ENCODE data around the gene OR52A5.
"Not testable (repeated sequence)": the region's sequence is repeated elsewhere in the genome, so short reads cannot be mapped to it uniquely, and the experiment has no call there.

The OR52A5 gene

GRCh38 chr11:5137996-5138395 is at the start of gene OR52A5:
Gene OR52A5, minus strand, starts transcription at chr11:5138356. Its CDS starts 5,714 bp downstream, at chr11:5132642.
- ChIA-PET POLR2A (ENCODE audit: low non-redundant PET) (no interaction called here), CTCF (interaction anchor here (0.6 kb wide), 1 partner anchor 194 kb away, joined by 3 read pairs; no protein-coding TSS in a partner anchor)
- TF ChIP-seq CTCF (conservative IDR thresholded peaks at IDR 0.05; ENCODE audit: low read depth) = no peak
- DNase-seq (ENCODE audit: low spot score) = no peak
- no peak within 1 kb of the TSS for H3K27ac ChIP-seq

GRCh38 chr11:5178046-5178837 is 40.1 kb upstream of the OR52A5 start:
- CTCF ChIA-PET = no interaction called here

GRCh38 chr11:5174934-5175333 is 36.8 kb upstream of the OR52A5 start:
- no peak for TF ChIP-seq CTCF (conservative IDR thresholded peaks at IDR 0.05; ENCODE audit: low read depth)
- no peak for DNase-seq (ENCODE audit: low spot score)
- ChIA-PET POLR2A (ENCODE audit: low non-redundant PET) (no interaction called here), CTCF (interaction anchor here (0.9 kb wide), 1 partner anchor 14 kb away, joined by 3 read pairs; no protein-coding TSS in a partner anchor)
- H3K27ac ChIP-seq = no peak overlapping the region

More at GRCh38 chr11:5178046-5178837, 40.1 kb upstream of the OR52A5 start:
- no peak for TF ChIP-seq CTCF (conservative IDR thresholded peaks at IDR 0.05; ENCODE audit: low read depth)
- H3K27ac ChIP-seq = no peak overlapping the region
- no peak for DNase-seq (ENCODE audit: low spot score)
- POLR2A ChIA-PET (ENCODE audit: low non-redundant PET) = no interaction called here

- DNase-seq (ENCODE audit: low spot score) = no peak
- TF ChIP-seq CTCF (conservative IDR thresholded peaks at IDR 0.05; ENCODE audit: low read depth) = no peak
- CTCF ChIA-PET = no interaction called here
- no peak overlapping the region for H3K27ac ChIP-seq
- POLR2A ChIA-PET (ENCODE audit: low non-redundant PET) = no interaction called here
These were observed 33.7 kb upstream of the OR52A5 start for GRCh38 chr11:5171856-5172255.

GRCh38 chr11:5165898-5166297 is 27.7 kb upstream of the OR52A5 start:
- CTCF ChIA-PET; DNase-seq (ENCODE audit: low spot score); POLR2A ChIA-PET (ENCODE audit: low non-redundant PET); H3K27ac ChIP-seq: not testable (repeated sequence)

- DNase-seq (ENCODE audit: low spot score); CTCF ChIA-PET; POLR2A ChIA-PET (ENCODE audit: low non-redundant PET); H3K27ac ChIP-seq: not testable (repeated sequence)
These were observed 26.7 kb upstream of the OR52A5 start for GRCh38 chr11:5164807-5165206.

- CTCF ChIA-PET; H3K27ac ChIP-seq; DNase-seq (ENCODE audit: low spot score); POLR2A ChIA-PET (ENCODE audit: low non-redundant PET): not testable (repeated sequence)
These were observed 22.9 kb upstream of the OR52A5 start for GRCh38 chr11:5161045-5161444.

- POLR2A ChIA-PET (ENCODE audit: low non-redundant PET) = not testable (repeated sequence)
These were observed 22.1 kb upstream of the OR52A5 start for GRCh38 chr11:5160217-5160616.

GRCh38 chr11:5159806-5160205 is 21.6 kb upstream of the OR52A5 start:
- TF ChIP-seq CTCF (conservative IDR thresholded peaks at IDR 0.05; ENCODE audit: low read depth) = no peak
- ChIA-PET CTCF (no interaction called here), POLR2A (ENCODE audit: low non-redundant PET) (no interaction called here)
- no peak for DNase-seq (ENCODE audit: low spot score)
- H3K27ac ChIP-seq = no peak overlapping the region

More at GRCh38 chr11:5160217-5160616, 22.1 kb upstream of the OR52A5 start:
- H3K27ac ChIP-seq; DNase-seq (ENCODE audit: low spot score); CTCF ChIA-PET: not testable (repeated sequence)

Data from RWPE1 (cell line).